Sigmoid colon (tissue), 4 donors: ENCODE results near the gene PACRG.

Source experiments
- CTCF ChIP-seq, 4 experiments: fragments of 450-650 bp in 3 of 4; fragments of 200-600 bp in 1 of 4; IDR thresholded peaks; one replicate each; pipeline ENCODE4 v1.5.1; 2016 to 2019; ENCODE audit warnings: antibody characterized with exemption in 4 of 4, mild to moderate bottlenecking in 3 of 4, moderate library complexity in 2 of 4
- POLR2A ChIP-seq, 2 donors: fragments of 450-650 bp; IDR thresholded peaks; one replicate each; pipeline ENCODE4 v1.6.1; 2016; ENCODE audit warnings: antibody characterized with exemption in 2 of 2, mild to moderate bottlenecking in 2 of 2, moderate library complexity in 2 of 2
- POLR2AphosphoS5 ChIP-seq, 4 donors: sonication (generic); formaldehyde crosslinking; IDR thresholded peaks; one replicate each; pipeline ENCODE4 v1.6.1; 2017; ENCODE audit warnings: antibody characterized with exemption in 4 of 4

DNA sequence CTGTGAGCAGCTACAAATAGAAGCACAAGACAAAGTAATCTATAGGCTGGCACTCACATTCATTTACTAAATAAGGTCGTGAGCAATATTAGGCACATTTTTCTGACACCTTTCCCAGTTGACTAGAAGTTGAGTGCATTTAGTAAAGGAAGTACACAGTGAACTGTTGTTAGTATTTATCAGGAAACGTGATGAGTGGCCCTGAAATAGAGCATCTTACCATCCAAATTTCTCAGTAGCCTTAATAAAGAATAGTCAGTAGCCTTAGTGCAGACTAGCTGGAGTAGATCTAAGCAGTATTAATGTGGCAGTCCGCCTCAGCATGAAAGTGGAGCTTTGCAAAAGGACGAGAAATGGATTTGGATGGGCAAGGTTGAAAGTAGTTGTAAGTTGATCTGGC lies 481.2 kb downstream of the PACRG start:
- TF ChIP-seq POLR2AphosphoS5 (IDR thresholded peaks at IDR 0.05) (no peak), CTCF (IDR thresholded peaks at IDR 0.05) (no peak), POLR2A (IDR thresholded peaks at IDR 0.05) (no peak)
